OCI-LY7 (cell line): ENCODE results near the gene MOGAT2. TPM values are rescaled to one million over a fixed set of nuclear protein-coding genes. Genes with fewer than 3 reads are reported as not detected.

Experiments
- BruUV-seq: library from RNA; stranded (reverse); fragments of 400-500 nt; replicated peaks from 2 replicates; lab custom pipeline; 2021; lab: Mats Ljungman, UMichigan
- CTCF ChIA-PET: fragments of 300-600 bp; sonication (Branson Sonifier 250); formaldehyde crosslinking; loops from one replicate; lab custom pipeline; 2022; ENCODE audit warnings: antibody characterized with exemption; ENCODE audit not compliant: unreplicated experiment; lab: Charles Lee
- POLR2A ChIA-PET: fragments of 300-600 bp; sonication (Branson Sonifier 250); formaldehyde crosslinking; loops from one replicate; lab custom pipeline; 2022; ENCODE audit warnings: antibody characterized with exemption; lab: Charles Lee
- DNase-seq: peaks from one replicate; pipeline ENCODE4 v3.0.0-alpha.2; 2015; ENCODE audit warnings: low spot score
- H2AFZ ChIP-seq: fragments of 200-600 bp; sonication (generic), shearing (Covaris generic); 2 replicates; pipeline ENCODE4 v1.6.1; 2014; ENCODE audit warnings: mild to moderate bottlenecking, antibody characterized with exemption, low read length, moderate library complexity
- H3K27ac ChIP-seq: fragments of 200-600 bp; sonication (generic); 2 replicates; pipeline ENCODE4 v1.5.1; 2014; ENCODE audit warnings: mixed run types, low read depth, mild to moderate bottlenecking, moderate library complexity, low read length, inconsistent platforms; ENCODE audit not compliant: poor library complexity, severe bottlenecking
- H3K36me3 ChIP-seq: fragments of 200-600 bp; sonication (generic); 2 replicates; pipeline ENCODE4 v1.6.1; 2014; ENCODE audit warnings: mild to moderate bottlenecking, antibody characterized with exemption, low read length, moderate library complexity, mixed read lengths; ENCODE audit not compliant: insufficient read depth
- H3K4me1 ChIP-seq: fragments of 200-600 bp; sonication (generic); 2 replicates; pipeline ENCODE4 v1.5.1; 2014; ENCODE audit warnings: mild to moderate bottlenecking, low read length; ENCODE audit not compliant: insufficient read depth, poor library complexity, severe bottlenecking
- H3K4me2 ChIP-seq: fragments of 200-600 bp; sonication (generic); 2 replicates; pipeline ENCODE4 v1.6.1; 2014; ENCODE audit warnings: mild to moderate bottlenecking, low read length
- H3K4me3 ChIP-seq: fragments of 200-600 bp; sonication (generic); 2 replicates; pipeline ENCODE4 v1.5.1; 2014; ENCODE audit warnings: mild to moderate bottlenecking, low read depth, low read length; ENCODE audit not compliant: poor library complexity, severe bottlenecking
- H3K79me2 ChIP-seq: fragments of 200-600 bp; sonication (generic); 2 replicates; pipeline ENCODE4 v1.6.1; 2016; ENCODE audit warnings: low read depth, mild to moderate bottlenecking, low read length, moderate library complexity, mixed read lengths; ENCODE audit not compliant: insufficient read depth
- H3K9me2 ChIP-seq: fragments of 200-600 bp; sonication (generic); 2 replicates; pipeline ENCODE4 v1.6.1; 2016; ENCODE audit warnings: mild to moderate bottlenecking, low read length, mixed read lengths; ENCODE audit not compliant: insufficient read depth
- H3K9me3 ChIP-seq: fragments of 200-600 bp; sonication (generic); 2 replicates; pipeline ENCODE4 v1.6.1; 2014; ENCODE audit warnings: mild to moderate bottlenecking, mixed run types, low read length, mixed read lengths
- H4K20me1 ChIP-seq: fragments of 200-600 bp; sonication (generic); 2 replicates; pipeline ENCODE4 v1.6.1; 2014; ENCODE audit warnings: mild to moderate bottlenecking, antibody characterized with exemption, low read length, moderate library complexity, mixed read lengths; ENCODE audit not compliant: insufficient read depth
- CTCF ChIP-seq: fragments of 200-600 bp; sonication (generic); conservative IDR thresholded peaks from 2 replicates; pipeline ENCODE4 v1.5.1; 2014; ENCODE audit warnings: mild to moderate bottlenecking, antibody characterized with exemption, low read length, moderate library complexity, mixed read lengths
- EZH2phosphoT487 ChIP-seq: fragments of 200-600 bp; sonication (generic); IDR thresholded peaks from 2 replicates; pipeline ENCODE4 v1.6.1; 2018; ENCODE audit warnings: low read depth, borderline replicate concordance, mild to moderate bottlenecking, mixed run types, antibody characterized with exemption, low read length, moderate library complexity, mixed read lengths
- intact Hi-C: fragments of 100-400 bp; cut with micrococcal nuclease; formaldehyde crosslinking; loops from one replicate; pipeline ENCODE4 v1.10.0; 2022; ENCODE audit not compliant: unreplicated experiment
- total RNA-seq, 2 experiments: library from RNA; depleted of rRNA in 1 of 2; stranded (reverse); fragments of >200 nt in 1 of 2; shearing (Covaris generic) in 1 of 2; gene quantifications; 2 replicates each; pipeline ENCODE4 v1.2.3, GENCODE V29; 2014 to 2022

The MOGAT2 gene
- total RNA-seq, 2 experiments from 2014 or later: not detected

DNA sequence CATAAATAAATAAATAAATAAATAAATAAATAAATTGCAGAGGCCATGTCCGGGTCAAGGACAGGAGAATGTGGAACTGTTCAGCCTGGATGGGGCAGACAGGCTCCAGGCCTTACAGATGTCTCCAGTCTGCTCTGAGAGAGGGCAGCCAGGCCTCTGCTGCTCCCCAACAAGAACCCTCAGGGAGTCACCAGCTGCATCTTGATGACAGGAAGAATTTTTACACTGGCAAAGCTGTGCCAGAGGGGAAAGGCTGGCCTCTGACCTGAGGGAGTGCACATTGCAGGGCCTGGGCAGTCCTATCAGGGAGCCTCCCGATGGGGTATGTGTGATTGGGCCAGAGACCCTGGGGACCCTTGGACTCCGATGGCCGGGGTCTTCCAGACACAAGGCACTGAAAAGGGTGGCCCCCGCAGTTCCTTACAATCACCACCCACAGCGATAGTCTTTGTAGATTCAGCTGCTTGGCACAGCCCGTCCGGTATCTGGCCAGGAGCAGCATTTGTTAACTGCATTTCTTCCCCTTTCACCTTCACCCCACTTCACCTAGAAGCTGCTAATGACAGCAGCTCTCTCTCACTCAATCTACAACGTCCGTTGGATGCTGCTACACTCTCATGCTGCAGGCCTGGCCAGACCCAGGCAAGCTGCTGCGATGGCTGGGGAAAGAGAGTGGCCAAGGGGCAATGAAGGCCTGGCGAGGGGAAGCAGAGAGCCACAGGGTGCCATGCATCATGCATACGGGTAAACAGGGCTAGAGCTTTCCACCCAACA, 8.1 kb downstream of the MOGAT2 start:
- intact Hi-C loops: no loop called here

DNA sequence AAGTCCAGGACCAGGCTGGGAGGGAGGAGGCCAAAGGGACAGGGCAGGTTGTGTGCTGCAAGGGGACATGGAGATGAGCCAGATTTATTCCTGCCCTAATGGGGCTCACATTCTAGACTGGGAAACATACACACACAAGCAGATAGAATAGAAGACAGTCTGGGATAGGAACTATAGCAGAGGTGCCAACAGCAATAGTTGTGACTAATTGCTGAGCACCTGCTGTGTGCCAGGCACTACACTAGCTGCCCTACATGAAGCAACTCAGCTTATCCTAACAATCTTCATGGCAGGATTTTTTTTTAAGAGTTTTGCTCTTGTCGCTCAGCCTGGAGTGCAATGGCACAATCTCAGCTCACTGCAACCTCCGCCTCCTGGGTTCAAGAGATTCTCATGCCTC, 11.4 kb downstream of the MOGAT2 start:
- CTCF ChIA-PET: no interaction called here
- intact Hi-C loops: no loop called here
- TF ChIP-seq EZH2phosphoT487: no peak

More for the DNA sequence above, 8.1 kb downstream of the MOGAT2 start:
- no peak for TF ChIP-seq EZH2phosphoT487
- TF ChIP-seq CTCF: no peak
- no peak overlapping the region for H3K4me2 ChIP-seq
- BruUV-seq: no TSS peak
- no peak for DNase-seq
- no peaks in the 10 kb centered on the region for H3K4me1 ChIP-seq
- no peaks in the 10 kb centered on the region for H3K9me2 ChIP-seq
- ChIA-PET CTCF (no interaction called here), POLR2A (no interaction called here)
- H3K27ac ChIP-seq: no peak overlapping the region
- no peak overlapping the region for H2AFZ ChIP-seq
- H3K9me3 ChIP-seq: no peaks in the 10 kb centered on the region
- H3K79me2 ChIP-seq: no peaks in the 10 kb centered on the region
- H3K4me3 ChIP-seq: no peak overlapping the region
- no peaks in the 10 kb centered on the region for H4K20me1 ChIP-seq
- no peaks in the 10 kb centered on the region for H3K36me3 ChIP-seq

DNA sequence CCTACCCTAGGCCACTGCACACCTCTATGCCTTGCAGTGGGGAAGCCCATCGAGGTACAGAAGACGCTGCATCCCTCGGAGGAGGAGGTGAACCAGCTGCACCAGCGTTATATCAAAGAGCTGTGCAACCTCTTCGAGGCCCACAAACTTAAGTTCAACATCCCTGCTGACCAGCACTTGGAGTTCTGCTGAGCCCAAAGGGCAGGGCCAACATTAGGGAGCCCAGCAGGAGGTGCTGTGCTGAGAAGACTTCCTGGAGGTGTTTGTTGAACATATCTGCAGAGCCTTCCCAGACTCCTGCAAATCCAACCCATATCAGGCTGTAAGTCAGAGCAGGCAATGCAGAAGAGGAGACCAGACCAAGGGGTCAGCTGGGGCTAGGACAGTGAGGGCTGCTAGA, 13.5 kb downstream of the MOGAT2 start:
- DNase-seq: no peak
- H3K79me2 ChIP-seq: no peaks in the 10 kb centered on the region
- no peak overlapping the region for H3K4me3 ChIP-seq
- H2AFZ ChIP-seq: no peak overlapping the region
- no peaks in the 10 kb centered on the region for H3K9me3 ChIP-seq
- POLR2A ChIA-PET: interaction anchor here (1.1 kb wide), 1 partner anchor 504 kb away, joined by 3 read pairs; no protein-coding TSS in a partner anchor
- intact Hi-C loops: no loop called here
- H3K36me3 ChIP-seq: no peaks in the 10 kb centered on the region
- H3K27ac ChIP-seq: no peak overlapping the region
- BruUV-seq: no TSS peak
- no peaks in the 10 kb centered on the region for H4K20me1 ChIP-seq
- H3K4me2 ChIP-seq: no peak overlapping the region
- CTCF ChIA-PET: no interaction called here
- H3K9me2 ChIP-seq: no peaks in the 10 kb centered on the region
- H3K4me1 ChIP-seq: no peaks in the 10 kb centered on the region
- TF ChIP-seq CTCF (no peak), EZH2phosphoT487 (no peak)

More for the DNA sequence above, 11.4 kb downstream of the MOGAT2 start:
- Histone ChIP-seq H3K79me2 (no peaks in the 10 kb centered on the region), H3K9me2 (no peaks in the 10 kb centered on the region), H3K4me1 (no peaks in the 10 kb centered on the region), H4K20me1 (no peaks in the 10 kb centered on the region), H3K9me3 (no peaks in the 10 kb centered on the region), H3K4me2 (no peak overlapping the region), H2AFZ (no peak overlapping the region), H3K36me3 (no peaks in the 10 kb centered on the region), H3K4me3 (no peak overlapping the region), H3K27ac (no peak overlapping the region)
- POLR2A ChIA-PET: no interaction called here
- no TSS peak for BruUV-seq
- no peak for DNase-seq
